GM19238 (cell line): ENCODE data around the gene VWA8.
"Not testable (repeated sequence)": the region's sequence is repeated elsewhere in the genome, so short reads cannot be mapped to it uniquely, and the experiment has no call there.

Experiments used
- DNase-seq: peaks from one replicate; pipeline ENCODE4 v3.0.0; 2011; ENCODE audit warnings: low spot score; ENCODE audit not compliant: insufficient read length

The VWA8 gene

DNA sequence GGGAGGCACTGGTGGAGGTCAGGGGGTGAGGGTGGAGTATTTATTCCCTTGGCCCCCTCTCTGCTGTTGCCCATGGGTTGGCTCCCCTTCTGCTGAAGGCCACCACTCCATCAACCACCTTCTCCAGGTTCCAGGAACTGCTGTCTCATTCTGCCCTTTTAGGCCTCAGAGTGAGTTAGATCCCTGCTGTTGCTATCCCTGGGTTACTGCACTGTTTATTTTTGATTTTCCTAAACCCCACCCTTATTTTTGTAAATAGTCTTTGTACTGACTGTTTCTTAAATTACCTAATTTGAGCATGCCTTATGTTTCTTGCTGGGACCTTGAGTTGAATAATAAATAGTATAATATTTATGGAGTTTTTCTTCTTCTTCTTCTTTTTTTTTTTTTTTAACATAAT, 370.8 kb downstream of the VWA8 start:
- DNase-seq, result no peak

GRCh38 chr13:41589434-41589833, 371.5 kb downstream of the VWA8 start:
- no peak for DNase-seq

DNA sequence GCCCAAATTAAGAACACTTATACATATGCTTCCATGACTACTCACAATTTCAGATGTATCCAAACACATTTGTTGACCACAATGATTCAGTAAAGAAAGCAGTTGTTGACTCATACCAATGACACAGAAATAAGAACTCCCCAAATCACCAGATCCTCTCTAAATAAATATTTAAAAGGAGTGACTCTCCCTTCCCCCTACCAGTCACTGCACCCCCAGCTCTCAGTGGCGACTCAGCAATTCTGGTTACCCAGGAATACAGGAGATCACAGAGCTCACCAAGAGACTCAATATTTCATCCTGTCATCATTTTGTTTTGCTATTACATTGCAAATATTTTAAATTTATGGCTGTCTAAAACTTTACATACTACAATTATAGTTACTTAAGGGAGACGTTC, 372.0 kb downstream of the VWA8 start:
- DNase-seq, result no peak

DNA sequence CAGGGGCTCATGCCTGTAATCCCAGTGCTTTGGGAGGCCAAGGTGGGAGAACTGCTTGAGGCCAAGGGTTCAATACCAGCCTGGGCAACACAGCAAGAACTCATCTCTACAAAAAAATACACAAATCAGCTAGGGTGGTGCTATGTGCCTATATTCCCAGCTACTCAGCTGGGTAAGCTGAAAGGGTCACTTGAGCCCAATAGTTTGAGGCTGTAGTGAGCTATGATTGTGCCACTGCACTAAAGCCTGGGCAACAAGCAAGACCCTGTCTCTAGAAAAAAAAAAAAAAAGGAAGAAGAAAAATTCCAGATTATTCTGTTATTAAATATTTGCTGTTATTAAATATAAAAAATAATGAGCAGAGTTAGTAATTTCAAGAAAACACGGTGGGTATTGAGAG, 372.5 kb downstream of the VWA8 start:
- DNase-seq, result no peak

- DNase-seq, result no peak
Measured at GRCh38 chr13:41587490-41587889, 373.4 kb downstream of the VWA8 start.

- no peak for DNase-seq
Measured at GRCh38 chr13:41586216-41586615, 374.7 kb downstream of the VWA8 start.

- DNase-seq, result no peak
Measured at GRCh38 chr13:41582027-41582463, 378.9 kb downstream of the VWA8 start.

DNA sequence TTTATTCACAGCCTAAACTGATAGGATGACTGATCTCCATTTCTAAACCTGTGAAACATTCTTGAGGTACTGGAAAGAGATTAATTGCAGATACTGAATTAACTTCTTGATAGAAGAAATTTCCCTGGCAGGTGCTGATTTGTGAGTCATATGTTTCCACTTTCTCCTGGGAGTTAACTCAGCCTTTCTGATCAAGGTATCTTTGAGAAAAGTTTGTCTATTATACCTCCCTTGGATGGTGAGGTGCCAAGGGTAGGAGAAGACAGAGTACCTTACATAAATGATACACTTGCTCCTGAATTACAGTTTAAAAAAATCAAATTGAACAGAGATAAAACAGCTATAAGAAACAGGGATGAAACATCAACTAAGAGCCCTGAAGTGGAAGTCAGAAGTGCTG, 380.6 kb downstream of the VWA8 start:
- DNase-seq, result no peak

DNA sequence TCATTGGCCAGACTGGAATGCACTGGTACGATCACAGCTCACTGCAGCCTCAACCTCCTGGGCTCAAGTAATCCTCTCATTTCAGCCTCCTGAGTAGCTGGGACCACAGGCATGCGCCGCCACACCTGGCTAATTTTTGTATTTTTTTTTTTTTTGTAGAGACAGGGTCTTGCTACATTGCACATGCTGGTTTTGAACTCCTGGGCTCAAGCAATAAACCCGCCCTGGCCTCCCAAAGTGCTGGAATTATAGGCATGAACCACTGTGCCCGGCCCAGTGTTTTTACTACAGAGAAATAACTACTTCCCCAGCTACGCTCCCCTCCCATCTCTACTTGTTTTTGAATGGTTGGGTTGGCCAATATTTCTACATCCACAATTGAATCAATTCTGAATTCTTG, 381.0 kb downstream of the VWA8 start:
- DNase-seq, result no peak

DNA sequence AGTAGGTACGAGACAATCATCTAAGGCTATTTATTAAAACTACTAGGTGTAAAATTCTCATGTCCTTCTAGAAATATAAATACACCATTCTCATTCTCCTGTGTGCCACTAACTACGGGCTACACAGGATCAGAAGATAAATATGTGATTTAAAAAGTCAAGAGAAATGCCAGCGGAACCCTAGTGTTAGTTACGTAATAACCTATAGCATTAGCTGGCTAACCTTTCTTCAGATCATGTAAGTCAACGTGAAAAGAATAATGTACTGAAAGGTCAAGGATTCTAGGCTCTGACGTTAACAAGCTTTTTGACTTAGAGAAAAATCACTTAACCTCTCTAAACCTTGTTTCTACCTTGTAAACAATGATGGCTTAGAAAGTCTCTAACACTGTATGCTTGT, 381.7 kb downstream of the VWA8 start:
- DNase-seq, result no peak

GRCh38 chr13:41578371-41578770, 382.5 kb downstream of the VWA8 start:
- DNase-seq, result no peak

- DNase-seq, result no peak
Measured at GRCh38 chr13:41577436-41577835, 383.5 kb downstream of the VWA8 start.

- DNase-seq, result not testable (repeated sequence)
Measured at GRCh38 chr13:41573640-41574039, 387.3 kb downstream of the VWA8 start.

- DNase-seq, result not testable (repeated sequence)
Measured at GRCh38 chr13:41571817-41572340, 389.0 kb downstream of the VWA8 start.

- no peak for DNase-seq
Measured at GRCh38 chr13:41568972-41569351, 391.9 kb downstream of the VWA8 start.

GRCh38 chr13:41568143-41568971, 392.6 kb downstream of the VWA8 start:
- no peak for DNase-seq

- no peak for DNase-seq
Measured at GRCh38 chr13:41567363-41567762, 393.5 kb downstream of the VWA8 start.

- no peak for DNase-seq
Measured at GRCh38 chr13:41565846-41566245, 395.1 kb downstream of the VWA8 start.

DNA sequence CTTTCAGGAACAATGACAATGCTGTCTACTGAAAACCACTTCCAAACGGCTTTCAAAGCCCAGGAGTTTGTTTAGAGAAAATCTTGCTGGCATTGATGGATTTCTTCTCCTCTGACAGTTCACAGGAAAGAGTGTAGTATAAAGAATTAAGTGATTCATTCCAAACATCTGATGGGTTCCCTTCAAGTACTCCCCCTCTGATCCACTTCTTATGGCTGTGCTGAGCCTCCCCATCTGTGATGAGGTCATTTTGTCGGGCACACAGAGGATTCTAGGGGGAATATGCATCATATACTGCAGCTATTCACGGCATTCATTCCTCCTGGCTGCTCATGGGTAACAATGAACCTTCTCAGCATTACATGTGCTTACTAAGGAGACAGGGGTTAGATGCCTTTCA, 395.7 kb downstream of the VWA8 start:
- no peak for DNase-seq

DNA sequence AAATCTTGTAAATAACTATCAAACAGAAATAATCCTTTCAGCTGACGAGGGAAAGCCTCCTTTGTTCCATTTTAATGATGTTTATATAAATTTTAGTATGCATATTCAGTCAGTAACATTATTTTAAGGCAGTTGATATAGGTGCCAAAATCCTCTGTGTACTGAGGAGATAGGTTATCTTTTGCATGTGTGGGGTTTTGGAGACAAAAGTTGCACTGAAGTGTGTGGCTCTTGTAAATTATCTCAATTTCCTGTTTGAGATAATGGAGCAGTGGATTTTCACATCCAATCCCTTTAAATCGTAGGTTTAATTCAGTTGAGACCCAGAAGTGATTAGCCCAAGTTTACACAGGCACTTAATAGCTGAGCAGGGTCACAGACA, 396.9 kb downstream of the VWA8 start:
- no peak for DNase-seq

- no peak for DNase-seq
Measured at GRCh38 chr13:41563341-41563983, 397.4 kb downstream of the VWA8 start.

- DNase-seq, result no peak
Measured at GRCh38 chr13:41562541-41563178, 398.2 kb downstream of the VWA8 start.
